SK-N-SH treated with all-trans-retinoic acid at 6 μM for 48 hours (cell line): ENCODE data around the gene NFS1.

ENCODE experiments used
- ATAC-seq: fragments of 200-7000 bp; cut with Tn5 transposase; 3 replicates; pipeline ENCODE4 v1.9.1; 2020; ENCODE audit warnings: mild to moderate bottlenecking, moderate library complexity
- ARNTL ChIP-seq: fragments of 450-650 bp; formaldehyde crosslinking; IDR thresholded peaks from 2 replicates; pipeline ENCODE4 v1.5.0; 2020; ENCODE audit warnings: low read depth, mild to moderate bottlenecking, moderate library complexity, borderline replicate concordance
- CSDC2 ChIP-seq: fragments of 250-450 bp; sonication (Bioruptor Pico); IDR thresholded peaks from 2 replicates; pipeline ENCODE4 v1.5.0; 2020; ENCODE audit warnings: mild to moderate bottlenecking, moderate library complexity
- CSRNP3 ChIP-seq: fragments of 250-450 bp; sonication (Bioruptor Pico); IDR thresholded peaks from 2 replicates; pipeline ENCODE4 v1.5.1; 2021; ENCODE audit warnings: mild to moderate bottlenecking, moderate library complexity
- GLIS3 ChIP-seq: fragments of 250-450 bp; sonication (Bioruptor Pico); IDR thresholded peaks from 2 replicates; pipeline ENCODE4 v1.5.0; 2020; ENCODE audit warnings: mild to moderate bottlenecking, moderate library complexity
- ISL1 ChIP-seq: fragments of 250-450 bp; sonication (Bioruptor Pico); IDR thresholded peaks from 2 replicates; pipeline ENCODE4 v2.1.2; 2022; ENCODE audit warnings: mild to moderate bottlenecking, moderate library complexity
- OSR1 ChIP-seq: fragments of 250-450 bp; sonication (Bioruptor Pico); IDR thresholded peaks from 2 replicates; pipeline ENCODE4 v1.8.0; 2022; ENCODE audit warnings: moderate library complexity, mild to moderate bottlenecking, inconsistent platforms
- POU6F1 ChIP-seq: fragments of 250-450 bp; sonication (Bioruptor Pico); IDR thresholded peaks from 2 replicates; pipeline ENCODE4 v1.8.0; 2021; ENCODE audit warnings: low read depth, mild to moderate bottlenecking, moderate library complexity, borderline replicate concordance
- PPARA ChIP-seq: fragments of 250-450 bp; sonication (Bioruptor Pico); IDR thresholded peaks from 2 replicates; pipeline ENCODE4 v1.5.0; 2020; ENCODE audit warnings: mild to moderate bottlenecking, borderline replicate concordance
- RARB ChIP-seq: fragments of 250-450 bp; sonication (Bioruptor Pico); IDR thresholded peaks from 2 replicates; pipeline ENCODE4 v1.8.0; 2021; ENCODE audit warnings: mild to moderate bottlenecking, moderate library complexity
- SNAI2 ChIP-seq: fragments of 250-450 bp; sonication (Bioruptor Pico); IDR thresholded peaks from 2 replicates; pipeline ENCODE4 v1.5.0; 2020; ENCODE audit warnings: mild to moderate bottlenecking, moderate library complexity
- TCF4 ChIP-seq: fragments of 250-450 bp; sonication (Bioruptor Pico); IDR thresholded peaks from 2 replicates; pipeline ENCODE4 v1.8.0; 2021; ENCODE audit warnings: mild to moderate bottlenecking, moderate library complexity, borderline replicate concordance
- TOX ChIP-seq: fragments of 250-450 bp; sonication (Bioruptor Pico); IDR thresholded peaks from 2 replicates; pipeline ENCODE4 v1.8.0; 2021; ENCODE audit warnings: mild to moderate bottlenecking, moderate library complexity, borderline replicate concordance
- TSHZ2 ChIP-seq: fragments of 250-450 bp; sonication (Bioruptor Pico); IDR thresholded peaks from 2 replicates; pipeline ENCODE4 v1.5.0; 2020; ENCODE audit warnings: mild to moderate bottlenecking, moderate library complexity
- ZC3H10 ChIP-seq: fragments of 250-450 bp; sonication (Bioruptor Pico); IDR thresholded peaks from 2 replicates; pipeline ENCODE4 v1.5.1; 2021; ENCODE audit warnings: mild to moderate bottlenecking, moderate library complexity
- ZFP3 ChIP-seq: fragments of 250-450 bp; sonication (Bioruptor Pico); IDR thresholded peaks from 2 replicates; pipeline ENCODE4 v1.5.0; 2020; ENCODE audit warnings: mild to moderate bottlenecking, moderate library complexity
- ZNF565 ChIP-seq: fragments of 450-650 bp; formaldehyde crosslinking; conservative IDR thresholded peaks from 2 replicates; pipeline ENCODE4 v1.5.0; 2020; ENCODE audit warnings: low read depth, mild to moderate bottlenecking, moderate library complexity
- ZNF70 ChIP-seq: fragments of 450-650 bp; formaldehyde crosslinking; IDR thresholded peaks from 2 replicates; pipeline ENCODE4 v1.5.0; 2020; ENCODE audit warnings: mild to moderate bottlenecking, moderate library complexity
- ZNF8 ChIP-seq: fragments of 450-650 bp; formaldehyde crosslinking; IDR thresholded peaks from 2 replicates; pipeline ENCODE4 v1.5.0; 2020; ENCODE audit warnings: mild to moderate bottlenecking, moderate library complexity
- TF ChIP-seq, protein P1 (sequence below): fragments of 250-450 bp; sonication (Bioruptor Pico); IDR thresholded peaks from 2 replicates; pipeline ENCODE4 v1.5.1; 2020; ENCODE audit warnings: low read depth, mild to moderate bottlenecking, moderate library complexity

The NFS1 gene

GRCh38 chr20:35657271-35657670 is 41.9 kb downstream of the NFS1 start:
- TF ChIP-seq CSRNP3 (no peak), ARNTL (CRISPR knock-in tag) (no peak), ISL1 (CRISPR knock-in tag) (no peak), ZFP3 (CRISPR knock-in tag) (no peak), TOX (CRISPR knock-in tag) (no peak), PPARA (CRISPR knock-in tag) (no peak), POU6F1 (CRISPR knock-in tag) (no peak), CSDC2 (CRISPR knock-in tag) (no peak), ZNF565 (CRISPR knock-in tag) (no peak), RARB (no peak)
- TF ChIP-seq, protein P1, sequence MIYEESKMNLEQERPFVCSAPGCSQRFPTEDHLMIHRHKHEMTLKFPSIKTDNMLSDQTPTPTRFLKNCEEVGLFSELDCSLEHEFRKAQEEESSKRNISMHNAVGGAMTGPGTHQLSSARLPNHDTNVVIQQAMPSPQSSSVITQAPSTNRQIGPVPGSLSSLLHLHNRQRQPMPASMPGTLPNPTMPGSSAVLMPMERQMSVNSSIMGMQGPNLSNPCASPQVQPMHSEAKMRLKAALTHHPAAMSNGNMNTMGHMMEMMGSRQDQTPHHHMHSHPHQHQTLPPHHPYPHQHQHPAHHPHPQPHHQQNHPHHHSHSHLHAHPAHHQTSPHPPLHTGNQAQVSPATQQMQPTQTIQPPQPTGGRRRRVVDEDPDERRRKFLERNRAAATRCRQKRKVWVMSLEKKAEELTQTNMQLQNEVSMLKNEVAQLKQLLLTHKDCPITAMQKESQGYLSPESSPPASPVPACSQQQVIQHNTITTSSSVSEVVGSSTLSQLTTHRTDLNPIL (CRISPR knock-in tag) = no peak
- TF ChIP-seq, all 23 proteins: peak for 0

DNA sequence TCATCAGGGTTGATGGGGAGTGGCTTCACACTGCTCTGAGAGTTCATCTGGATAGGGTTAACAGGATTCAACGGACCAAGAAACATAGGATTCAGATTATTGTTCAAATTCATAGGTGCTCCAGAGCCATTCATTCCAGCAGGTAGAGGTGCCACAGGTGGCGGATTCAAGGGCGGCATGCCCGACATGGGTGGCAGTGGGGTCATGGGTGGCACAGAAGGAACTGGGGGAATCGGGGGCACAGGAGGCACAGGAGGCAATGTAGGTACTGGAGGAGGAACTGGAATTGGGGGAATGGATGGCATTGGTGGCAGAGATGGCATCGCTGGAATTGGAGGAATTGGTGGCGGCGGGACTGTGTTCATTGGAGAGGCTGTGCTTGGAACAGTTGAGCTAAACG is 44.7 kb downstream of the NFS1 start:
- ATAC-seq = no peak
- TF ChIP-seq TSHZ2 (CRISPR knock-in tag) = no peak
- TF ChIP-seq, protein P1 (CRISPR knock-in tag) = no peak
- TF ChIP-seq SNAI2 (CRISPR knock-in tag) = no peak
- no peak for TF ChIP-seq POU6F1 (CRISPR knock-in tag)
- TF ChIP-seq OSR1 (CRISPR knock-in tag) = no peak
- TF ChIP-seq ZC3H10 (CRISPR knock-in tag) = no peak
- no peak for TF ChIP-seq ZNF8 (CRISPR knock-in tag)

More at GRCh38 chr20:35657271-35657670, 41.9 kb downstream of the NFS1 start:
- no peak for ATAC-seq

- ATAC-seq = no peak
- no peak for TF ChIP-seq TSHZ2 (CRISPR knock-in tag)
- no peak for TF ChIP-seq ZNF70
- no peak for TF ChIP-seq CSDC2 (CRISPR knock-in tag)
- no peak for TF ChIP-seq ZNF565 (CRISPR knock-in tag)
- no peak for TF ChIP-seq CSRNP3
- no peak for TF ChIP-seq GLIS3
- no peak for TF ChIP-seq ZC3H10 (CRISPR knock-in tag)
- no peak for TF ChIP-seq RARB
- TF ChIP-seq TCF4 (CRISPR knock-in tag) = no peak
- no peak for TF ChIP-seq ZFP3 (CRISPR knock-in tag)
- TF ChIP-seq ZNF8 (CRISPR knock-in tag) = no peak
- TF ChIP-seq, protein P1 (CRISPR knock-in tag) = no peak
- no peak for TF ChIP-seq PPARA (CRISPR knock-in tag)
Observed at GRCh38 chr20:35653893-35654292, 45.3 kb downstream of the NFS1 start.
